Measurements from ENCODE around the gene CSPG4.

DNA sequence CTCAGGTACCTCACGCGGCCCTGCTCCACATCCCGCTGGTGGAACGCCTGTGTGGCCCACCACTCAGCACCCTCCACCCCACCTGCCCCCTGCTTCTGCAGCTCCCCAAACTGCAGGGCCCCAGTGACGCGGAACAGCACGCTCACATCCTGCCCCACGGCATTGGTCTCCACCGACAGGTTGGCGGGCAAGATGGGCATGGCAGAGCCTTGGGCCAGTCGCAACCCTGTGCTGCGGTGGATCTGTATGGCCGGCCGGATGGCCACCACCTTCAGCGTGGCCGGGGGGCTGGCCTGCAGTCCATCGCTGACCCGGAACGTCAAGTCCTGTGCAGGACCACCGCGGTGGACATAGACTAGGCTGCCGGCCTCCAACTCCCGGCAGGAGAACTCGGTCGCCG, 23.8 kb downstream of the CSPG4 start:
- TF ChIP-seq, protein P1, sequence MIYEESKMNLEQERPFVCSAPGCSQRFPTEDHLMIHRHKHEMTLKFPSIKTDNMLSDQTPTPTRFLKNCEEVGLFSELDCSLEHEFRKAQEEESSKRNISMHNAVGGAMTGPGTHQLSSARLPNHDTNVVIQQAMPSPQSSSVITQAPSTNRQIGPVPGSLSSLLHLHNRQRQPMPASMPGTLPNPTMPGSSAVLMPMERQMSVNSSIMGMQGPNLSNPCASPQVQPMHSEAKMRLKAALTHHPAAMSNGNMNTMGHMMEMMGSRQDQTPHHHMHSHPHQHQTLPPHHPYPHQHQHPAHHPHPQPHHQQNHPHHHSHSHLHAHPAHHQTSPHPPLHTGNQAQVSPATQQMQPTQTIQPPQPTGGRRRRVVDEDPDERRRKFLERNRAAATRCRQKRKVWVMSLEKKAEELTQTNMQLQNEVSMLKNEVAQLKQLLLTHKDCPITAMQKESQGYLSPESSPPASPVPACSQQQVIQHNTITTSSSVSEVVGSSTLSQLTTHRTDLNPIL (CRISPR knock-in tag; IDR thresholded peaks at IDR 0.05; ENCODE audit: low read depth): no peak
- TF ChIP-seq ZFP3 (CRISPR knock-in tag; IDR thresholded peaks at IDR 0.05) (no peak), TOX (CRISPR knock-in tag; IDR thresholded peaks at IDR 0.05; ENCODE audit: borderline replicate concordance) (no peak), SNAI2 (CRISPR knock-in tag; IDR thresholded peaks at IDR 0.05) (no peak)
- TF ChIP-seq, protein P2, sequence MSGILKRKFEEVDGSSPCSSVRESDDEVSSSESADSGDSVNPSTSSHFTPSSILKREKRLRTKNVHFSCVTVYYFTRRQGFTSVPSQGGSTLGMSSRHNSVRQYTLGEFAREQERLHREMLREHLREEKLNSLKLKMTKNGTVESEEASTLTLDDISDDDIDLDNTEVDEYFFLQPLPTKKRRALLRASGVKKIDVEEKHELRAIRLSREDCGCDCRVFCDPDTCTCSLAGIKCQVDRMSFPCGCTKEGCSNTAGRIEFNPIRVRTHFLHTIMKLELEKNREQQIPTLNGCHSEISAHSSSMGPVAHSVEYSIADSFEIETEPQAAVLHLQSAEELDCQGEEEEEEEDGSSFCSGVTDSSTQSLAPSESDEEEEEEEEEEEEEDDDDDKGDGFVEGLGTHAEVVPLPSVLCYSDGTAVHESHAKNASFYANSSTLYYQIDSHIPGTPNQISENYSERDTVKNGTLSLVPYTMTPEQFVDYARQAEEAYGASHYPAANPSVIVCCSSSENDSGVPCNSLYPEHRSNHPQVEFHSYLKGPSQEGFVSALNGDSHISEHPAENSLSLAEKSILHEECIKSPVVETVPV (CRISPR knock-in tag; IDR thresholded peaks at IDR 0.05): no peak
